PC-3 (cell line): Measurements from ENCODE around the gene PPM1E.

ENCODE experiments used
- EZH2 ChIP-seq: fragments of 300-600 bp; sonication (generic); IDR thresholded peaks from one replicate; pipeline ENCODE4 v1.6.1; 2017; ENCODE audit warnings: antibody characterized with exemption, mild to moderate bottlenecking, low read length; ENCODE audit not compliant: unreplicated experiment
- TF ChIP-seq, protein P1 (sequence below): fragments of 300-600 bp; sonication (generic); conservative IDR thresholded peaks from 2 replicates; pipeline ENCODE4 v1.5.1; 2017; ENCODE audit warnings: antibody characterized with exemption, low read depth, mild to moderate bottlenecking, low read length

DNA sequence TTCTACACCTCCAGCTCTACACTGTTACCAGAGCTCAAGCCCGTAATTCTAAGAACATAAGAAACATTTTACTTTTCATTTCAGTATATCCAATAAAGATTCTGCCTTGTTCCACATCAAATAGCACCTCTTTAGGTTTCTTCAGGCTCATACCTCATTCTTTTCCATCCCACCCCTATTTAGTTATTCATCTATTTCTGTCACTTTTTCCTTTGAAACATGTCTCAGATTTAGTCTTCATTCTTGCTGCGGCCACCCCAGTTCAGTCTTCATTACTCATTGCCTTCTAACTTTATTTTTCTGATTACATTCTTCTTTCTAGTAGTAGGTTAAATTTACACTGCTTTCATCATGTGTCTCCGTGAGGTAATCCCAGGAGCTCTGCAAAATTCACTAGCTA is 33.5 kb downstream of the PPM1E start:
- TF ChIP-seq, protein P1, sequence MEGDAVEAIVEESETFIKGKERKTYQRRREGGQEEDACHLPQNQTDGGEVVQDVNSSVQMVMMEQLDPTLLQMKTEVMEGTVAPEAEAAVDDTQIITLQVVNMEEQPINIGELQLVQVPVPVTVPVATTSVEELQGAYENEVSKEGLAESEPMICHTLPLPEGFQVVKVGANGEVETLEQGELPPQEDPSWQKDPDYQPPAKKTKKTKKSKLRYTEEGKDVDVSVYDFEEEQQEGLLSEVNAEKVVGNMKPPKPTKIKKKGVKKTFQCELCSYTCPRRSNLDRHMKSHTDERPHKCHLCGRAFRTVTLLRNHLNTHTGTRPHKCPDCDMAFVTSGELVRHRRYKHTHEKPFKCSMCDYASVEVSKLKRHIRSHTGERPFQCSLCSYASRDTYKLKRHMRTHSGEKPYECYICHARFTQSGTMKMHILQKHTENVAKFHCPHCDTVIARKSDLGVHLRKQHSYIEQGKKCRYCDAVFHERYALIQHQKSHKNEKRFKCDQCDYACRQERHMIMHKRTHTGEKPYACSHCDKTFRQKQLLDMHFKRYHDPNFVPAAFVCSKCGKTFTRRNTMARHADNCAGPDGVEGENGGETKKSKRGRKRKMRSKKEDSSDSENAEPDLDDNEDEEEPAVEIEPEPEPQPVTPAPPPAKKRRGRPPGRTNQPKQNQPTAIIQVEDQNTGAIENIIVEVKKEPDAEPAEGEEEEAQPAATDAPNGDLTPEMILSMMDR = no peak
- TF ChIP-seq EZH2 = no peak
